Activated effector memory CD4-positive, alpha-beta T cell treated with Interleukin-2 at 50 U/mL for 16 hours (primary cell): Measurements from ENCODE around the gene GRM5.

Experiments used
- DNase-seq: peaks from one replicate; pipeline ENCODE4 v3.0.0-alpha.2; 2020

Gene GRM5

DNA sequence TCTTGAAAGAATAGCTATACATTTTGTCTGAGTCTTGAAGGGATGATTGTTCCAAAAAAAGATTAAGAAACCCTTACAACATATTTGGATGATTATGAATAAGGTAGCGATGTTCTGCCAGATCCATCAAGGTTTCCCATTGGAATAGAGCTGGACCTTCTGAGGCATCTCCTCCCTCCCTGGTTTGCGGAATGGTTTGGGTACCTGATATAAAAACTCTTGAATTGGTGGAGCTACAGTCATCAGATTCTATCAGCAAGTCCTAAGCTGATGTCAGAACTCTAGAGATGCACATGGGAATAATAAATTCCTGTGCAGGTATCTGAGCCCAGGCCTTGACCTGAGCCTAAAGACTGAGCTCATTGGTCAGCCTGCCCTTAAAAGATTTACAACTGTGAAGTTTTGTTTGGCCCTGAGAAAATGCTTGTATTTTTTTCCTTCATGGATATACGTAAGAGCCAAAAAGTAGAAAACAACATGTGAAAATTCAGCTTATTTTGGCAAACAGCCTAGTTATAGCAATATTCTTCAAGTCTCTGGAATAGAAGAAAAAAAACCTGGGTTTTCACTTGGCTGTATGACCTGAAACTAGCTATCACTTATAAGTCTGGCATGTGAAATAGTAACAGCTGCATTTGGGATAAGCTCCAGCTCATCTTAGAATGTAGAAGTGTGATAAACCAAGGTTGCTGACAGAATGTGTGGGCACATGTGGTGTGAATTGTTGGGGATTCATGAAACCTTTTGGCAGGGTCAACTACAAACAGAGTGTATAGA, 462.5 kb downstream of the GRM5 start:
- DNase-seq = no peak

DNA sequence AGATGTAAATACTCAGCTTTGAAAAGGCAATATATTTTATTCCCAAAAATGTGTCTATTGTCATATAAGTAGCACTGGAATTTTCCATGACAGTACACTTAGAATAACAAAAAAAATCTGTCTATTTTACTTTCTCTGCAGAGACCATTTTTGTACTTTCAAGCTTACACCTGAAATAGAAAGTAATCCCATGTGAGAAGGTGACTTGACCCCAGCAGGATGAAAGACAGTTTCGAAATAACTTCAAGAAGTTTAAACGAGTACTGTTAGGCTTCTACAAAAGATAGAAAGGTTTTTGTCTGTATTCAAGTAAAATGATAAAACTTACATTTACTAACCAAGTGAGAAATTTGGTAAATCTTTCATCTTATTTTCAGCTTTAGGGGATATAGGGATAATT, 468.4 kb downstream of the GRM5 start:
- no peak for DNase-seq

DNA sequence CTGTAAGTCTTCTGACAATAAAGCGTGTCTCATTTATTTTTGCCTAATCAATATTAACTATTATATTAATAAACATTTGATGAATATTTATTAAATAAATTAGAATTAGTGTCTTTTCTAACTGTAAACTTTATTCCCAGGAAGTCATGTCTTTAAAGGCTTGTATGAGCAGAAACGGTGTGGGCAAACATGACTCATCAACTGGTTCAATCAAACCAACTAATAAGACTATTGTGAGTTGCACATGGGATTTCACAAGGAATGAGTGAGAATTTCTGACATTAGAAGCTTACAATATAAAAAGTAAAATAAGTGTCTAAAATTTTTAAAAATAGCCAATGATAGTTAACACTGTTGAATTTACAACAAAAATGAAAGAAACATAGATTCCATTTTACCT, 469.0 kb downstream of the GRM5 start:
- no peak for DNase-seq

DNA sequence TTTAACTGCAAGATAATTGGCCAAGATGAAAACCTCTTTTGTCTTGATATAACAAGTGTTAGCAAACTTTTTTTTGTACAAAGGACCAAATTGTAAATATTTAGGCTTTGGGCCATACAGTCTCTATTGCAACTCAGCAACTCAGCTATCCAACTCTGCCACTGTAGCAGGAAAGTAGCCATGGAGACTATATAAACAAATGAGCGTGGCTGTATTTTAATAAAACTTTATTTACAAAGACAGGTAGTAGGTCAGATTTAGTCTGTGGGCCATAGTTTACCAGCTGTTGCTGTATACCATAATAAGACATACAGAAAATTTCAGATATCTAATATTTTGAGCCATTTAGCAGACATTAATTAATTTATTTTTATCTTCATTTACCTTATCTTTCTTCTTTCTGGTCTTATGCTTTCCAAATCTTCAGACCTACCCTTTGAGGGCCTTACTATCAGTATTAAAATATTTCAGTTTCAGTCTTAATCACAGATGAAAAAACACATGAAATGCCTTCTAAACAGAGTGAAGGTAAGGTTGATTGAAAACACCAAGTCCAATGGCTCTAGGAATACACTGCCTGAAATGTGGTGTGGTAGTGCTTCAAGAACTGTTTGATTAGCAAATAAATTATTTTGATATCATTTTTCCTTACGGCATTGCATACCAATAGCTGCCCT, 471.4 kb downstream of the GRM5 start:
- DNase-seq = no peak

DNA sequence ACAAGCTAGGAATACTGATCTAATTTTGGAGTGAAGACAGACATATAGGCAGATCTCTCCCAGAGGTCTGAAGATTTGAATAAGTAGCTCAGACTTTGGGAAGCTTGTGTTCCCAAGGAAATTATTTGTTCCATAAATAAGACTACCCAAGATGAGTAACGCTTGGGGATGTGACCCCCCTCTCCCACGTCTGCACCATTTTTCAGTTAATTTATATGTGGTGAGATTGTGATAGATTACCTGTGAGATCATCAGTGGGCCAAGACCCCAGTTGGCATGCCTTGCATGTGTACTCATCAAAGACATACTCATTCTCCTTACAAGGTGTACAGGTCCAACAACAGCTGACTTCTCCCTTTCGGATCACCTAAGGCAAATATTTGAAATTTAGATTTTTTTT, 475.4 kb downstream of the GRM5 start:
- no peak for DNase-seq

DNA sequence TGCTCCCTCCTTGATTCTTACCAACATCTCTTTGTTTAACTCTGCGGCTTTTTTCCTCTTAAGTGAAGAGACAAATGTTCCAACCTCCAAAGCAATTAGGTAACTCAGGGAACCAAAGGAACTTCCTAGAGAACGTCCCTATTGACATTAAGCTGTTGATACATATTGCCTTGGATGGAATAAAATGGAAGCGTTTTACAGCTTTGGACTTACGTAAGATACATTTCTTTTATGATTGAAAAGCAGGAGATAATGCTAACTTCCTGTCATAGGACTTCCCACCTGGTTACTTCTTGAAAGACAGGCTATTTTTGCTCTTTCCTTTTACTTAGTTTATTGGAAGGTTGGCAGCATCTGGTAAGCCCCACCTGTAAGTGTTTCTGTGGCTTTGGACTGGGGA, 482.5 kb downstream of the GRM5 start:
- DNase-seq = no peak

DNA sequence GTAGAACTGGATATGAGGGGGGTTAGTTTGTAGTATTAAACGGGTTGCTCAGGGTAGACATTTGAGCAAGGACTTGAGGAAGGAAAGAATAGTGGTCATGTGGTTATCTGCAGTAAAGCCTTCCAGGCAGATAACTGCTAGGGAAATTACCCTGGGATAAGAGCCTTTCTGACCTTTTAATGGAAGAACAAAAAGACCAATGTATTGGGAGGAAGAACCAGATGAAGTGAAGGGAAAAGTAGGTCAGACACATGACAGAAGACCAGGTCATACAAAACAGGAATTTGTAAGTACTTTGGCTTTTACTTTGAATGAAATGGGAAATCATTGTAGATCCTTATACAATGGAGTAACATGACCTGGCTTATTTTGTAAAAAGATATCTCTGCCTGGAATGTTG, 486.3 kb downstream of the GRM5 start:
- DNase-seq = no peak

DNA sequence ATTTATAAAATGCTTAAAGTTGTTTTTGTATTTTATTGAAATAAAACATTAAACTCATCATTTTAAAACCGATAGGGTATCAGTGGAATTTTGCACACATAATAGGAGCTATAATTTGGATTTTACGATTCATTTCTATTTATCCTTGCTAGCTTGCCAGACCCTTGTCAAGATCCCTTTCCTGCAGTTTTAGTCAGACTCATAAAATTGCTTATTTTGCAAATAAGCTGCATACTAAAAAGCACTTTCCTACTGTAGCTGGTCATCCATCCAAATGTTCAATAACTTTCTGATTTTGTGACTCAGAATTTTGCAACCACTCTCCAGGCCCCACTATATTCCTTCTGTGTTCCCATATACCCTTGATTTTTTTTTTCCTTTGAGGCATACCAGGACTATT, 489.0 kb downstream of the GRM5 start:
- DNase-seq = no peak

DNA sequence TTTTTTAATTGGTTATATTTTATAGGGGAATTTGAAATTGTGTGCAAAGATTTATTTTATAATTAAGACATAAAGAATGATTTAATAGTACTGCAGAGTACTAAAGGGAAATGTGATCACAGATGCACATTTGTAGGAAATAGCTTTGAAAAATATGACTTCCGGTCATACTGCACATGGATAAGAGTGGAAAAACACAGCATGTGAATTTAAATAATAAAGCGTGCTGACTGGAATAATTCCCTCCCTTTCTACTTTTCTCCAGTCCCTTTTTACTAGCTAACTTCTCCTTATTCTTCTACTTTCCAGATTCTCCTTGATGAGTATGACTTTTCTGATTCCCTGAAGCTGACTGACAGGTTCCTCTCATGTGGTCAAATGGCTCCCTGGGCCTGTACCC, 489.9 kb downstream of the GRM5 start:
- no peak for DNase-seq

DNA sequence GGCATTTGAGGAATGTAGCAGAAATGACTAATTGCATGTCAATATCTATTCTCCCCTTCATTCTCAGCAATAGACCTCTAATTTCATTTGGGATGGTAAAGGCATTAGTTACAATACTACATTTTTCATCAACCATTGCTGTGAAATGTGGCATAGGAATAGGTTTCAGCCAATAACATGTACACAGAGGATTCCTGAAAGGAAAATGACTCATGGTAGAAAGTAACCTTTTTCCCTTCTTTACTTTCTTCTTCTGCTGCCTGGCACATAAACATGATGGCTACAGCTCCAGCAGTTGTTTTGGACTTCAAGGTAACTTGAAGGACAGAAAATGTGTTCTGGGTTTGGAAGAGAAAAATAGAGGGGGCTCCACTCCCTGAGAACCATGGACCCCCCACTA, 496.4 kb downstream of the GRM5 start:
- no peak for DNase-seq

DNA sequence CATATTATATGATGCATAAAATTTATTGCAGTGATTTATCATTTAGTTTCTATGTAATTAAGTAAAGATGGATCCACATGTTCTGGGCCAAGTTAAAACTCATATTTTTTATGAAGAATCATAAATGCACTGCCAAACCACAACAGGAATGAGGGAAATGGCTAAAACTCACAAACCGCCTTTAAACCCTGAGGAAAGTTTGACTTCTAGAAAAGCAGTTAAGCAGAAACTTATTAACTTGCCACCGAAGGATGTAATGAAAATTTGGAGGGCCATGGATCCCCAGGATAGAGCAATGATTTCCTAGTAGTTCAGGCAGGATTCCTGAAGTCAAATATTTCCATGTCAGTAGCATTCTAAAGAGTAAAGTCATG, 510.0 kb downstream of the GRM5 start:
- no peak for DNase-seq

DNA sequence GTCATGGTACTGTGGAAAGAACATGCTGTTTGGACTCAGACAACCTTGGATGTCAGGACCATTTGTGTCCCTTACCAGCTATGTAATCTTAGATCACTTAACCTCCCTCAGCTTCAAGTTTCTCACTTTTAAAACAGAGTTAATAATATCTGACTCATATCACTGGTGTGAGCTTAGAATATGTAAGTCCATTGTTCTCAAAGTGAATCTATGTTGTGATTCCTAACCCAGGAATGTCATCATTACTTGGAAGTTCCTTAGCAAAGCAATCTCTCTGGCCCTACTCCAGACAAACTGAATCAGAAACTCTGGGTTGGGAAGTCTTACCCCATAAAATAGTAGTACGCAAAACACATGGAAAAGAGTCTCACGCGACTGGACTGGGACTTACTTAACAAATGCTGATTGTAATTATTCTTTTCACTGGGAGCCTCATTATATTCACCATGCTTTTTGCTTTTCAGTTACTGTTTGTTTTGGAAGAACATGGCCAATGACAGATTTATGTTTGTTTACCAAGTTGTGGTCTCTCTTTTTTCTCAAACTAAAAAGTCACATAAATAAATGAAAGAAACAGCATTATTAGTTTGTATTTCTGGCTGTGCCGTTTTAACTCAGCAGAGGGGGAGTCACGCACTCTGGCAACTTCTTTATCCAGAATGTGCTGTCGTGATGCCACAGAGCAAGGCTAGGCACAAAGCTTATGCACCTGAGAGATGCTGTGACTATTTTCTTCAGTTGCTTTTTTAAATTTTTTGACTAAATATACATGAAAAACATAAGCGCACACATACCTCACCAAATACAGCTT, 510.6 kb downstream of the GRM5 start:
- no peak for DNase-seq

DNA sequence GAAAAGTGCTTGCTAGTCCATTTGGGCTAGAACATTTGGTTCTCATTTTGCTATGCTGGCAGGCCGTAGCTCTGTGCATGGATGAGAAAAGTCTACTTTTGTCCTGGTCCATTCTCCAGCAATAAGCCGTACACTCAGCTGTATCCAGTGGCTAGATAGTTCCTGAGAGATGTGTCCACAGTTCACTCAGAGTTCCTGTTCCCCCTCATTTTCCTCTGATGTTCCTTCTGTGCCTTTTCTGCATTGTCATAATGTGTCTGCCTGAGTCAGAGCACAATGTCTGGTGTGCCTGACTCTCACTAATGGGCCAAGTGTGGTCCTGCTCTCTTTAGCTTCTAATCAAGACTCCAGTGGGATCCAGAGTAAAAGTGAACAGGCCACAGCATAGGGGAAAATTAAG, 512.6 kb downstream of the GRM5 start:
- no peak for DNase-seq

DNA sequence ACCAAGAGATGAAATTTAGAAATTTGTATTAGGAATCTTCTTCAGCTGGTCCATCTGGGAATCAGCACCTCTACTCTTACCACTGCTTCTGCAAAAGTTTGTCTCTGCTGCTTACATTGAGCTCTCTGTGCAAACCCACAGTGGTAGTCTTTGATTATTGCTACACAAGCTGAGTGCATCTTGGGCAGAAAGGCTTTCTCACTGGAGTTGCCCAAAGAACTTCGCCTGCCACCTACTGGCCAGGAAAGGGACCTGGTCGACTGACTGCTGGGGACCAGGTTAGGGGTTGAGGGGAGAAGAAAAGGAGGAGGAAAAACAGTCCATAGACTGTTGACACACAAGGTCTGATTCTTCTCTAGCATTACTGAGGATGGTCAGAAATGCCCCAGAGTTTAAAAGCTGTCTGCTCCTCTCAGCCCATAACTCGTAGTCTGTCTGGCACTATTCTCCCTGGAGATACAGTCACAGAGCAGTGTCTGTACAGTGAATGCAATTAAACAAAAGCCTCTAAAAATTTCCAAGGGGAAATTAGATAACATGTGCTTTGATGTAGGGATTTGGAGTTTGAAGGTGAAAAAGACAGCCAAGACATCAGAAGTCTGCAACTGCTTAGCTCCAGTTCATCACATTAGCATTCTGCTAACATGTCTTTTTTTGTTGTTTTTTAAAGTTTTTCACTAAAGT, 513.3 kb downstream of the GRM5 start:
- peak; percentile 13 for DNase-seq

DNA sequence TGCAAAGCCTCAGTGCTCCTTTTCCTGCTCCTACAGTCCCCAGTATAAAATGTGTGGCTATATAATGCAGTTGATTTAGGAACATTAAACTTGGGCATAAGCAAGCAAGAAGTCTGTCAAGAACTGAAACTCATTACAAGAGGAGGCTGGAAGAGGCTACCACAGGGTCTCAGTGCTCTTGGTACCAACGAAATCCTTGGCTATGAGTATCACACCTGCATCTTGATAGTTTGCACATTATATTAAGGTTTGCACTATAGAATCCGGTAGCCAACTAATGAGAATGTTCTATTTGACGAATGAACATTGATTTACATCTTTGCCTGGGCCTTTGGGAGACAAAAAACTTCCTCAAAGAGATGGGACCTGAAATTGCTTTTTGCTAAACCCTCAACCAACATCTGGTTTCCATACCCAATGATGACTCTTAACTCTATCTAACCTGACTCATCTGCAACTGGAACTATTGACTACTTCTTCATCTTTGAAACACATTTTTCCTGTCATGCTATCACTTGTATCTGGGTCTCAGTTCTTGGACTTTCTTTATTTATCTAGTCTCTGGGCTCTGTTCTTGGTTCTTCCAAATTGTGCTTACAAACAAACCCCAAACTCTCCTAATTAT, 521.0 kb downstream of the GRM5 start:
- no peak for DNase-seq

DNA sequence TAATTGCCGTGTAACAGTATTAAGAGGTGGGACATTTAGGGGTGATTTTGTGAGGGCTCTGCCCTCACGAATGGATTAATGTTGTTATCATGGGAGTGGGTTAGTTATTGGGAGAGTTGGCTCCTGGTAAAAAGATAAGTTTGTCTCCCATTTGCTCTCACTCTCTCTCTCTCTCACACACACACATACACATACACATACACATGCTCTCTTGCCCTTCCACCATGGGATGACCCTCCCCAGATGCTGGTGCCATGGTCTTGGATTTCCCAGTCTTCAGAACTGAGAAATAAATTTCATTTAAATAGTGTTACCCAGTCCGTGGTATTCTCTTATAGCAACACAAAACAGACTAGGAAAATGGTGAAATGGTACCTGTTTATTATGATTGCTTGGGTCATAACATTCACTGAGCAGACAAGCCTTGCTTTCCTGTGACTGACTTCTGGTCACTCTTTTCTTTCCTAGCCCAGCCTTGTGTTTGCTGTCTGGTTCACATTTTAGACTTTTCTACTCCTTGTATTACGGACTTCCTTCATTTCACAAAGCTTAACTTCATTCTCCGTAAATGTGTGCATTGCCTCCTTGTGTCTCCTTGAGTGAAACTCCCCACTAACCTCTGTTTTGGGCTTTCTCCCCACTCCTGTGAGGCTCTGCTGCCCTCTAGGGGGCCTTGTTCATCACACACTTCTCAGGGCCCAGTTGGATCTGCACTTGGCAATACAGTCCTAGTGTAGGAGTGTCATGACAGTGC, 521.7 kb downstream of the GRM5 start:
- DNase-seq = peak; percentile 62

DNA sequence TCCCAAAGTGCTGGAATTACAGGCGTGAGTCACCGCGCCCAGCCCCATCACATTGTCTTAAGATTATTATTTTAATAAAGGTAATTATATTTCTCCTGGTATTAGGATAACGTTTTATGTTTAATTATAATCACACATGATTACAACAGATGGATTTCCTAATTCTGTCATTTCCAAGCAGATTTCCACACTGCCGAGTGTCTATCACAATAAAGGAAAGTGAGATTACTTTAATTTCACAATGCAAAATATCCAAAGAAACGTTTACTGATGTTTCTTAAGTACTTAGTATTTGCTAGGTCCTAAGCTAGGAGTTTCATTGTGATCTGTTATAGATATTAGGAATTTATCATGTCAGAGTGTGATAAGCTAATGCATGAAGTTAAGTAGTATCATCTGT, 524.8 kb downstream of the GRM5 start:
- DNase-seq = no peak

DNA sequence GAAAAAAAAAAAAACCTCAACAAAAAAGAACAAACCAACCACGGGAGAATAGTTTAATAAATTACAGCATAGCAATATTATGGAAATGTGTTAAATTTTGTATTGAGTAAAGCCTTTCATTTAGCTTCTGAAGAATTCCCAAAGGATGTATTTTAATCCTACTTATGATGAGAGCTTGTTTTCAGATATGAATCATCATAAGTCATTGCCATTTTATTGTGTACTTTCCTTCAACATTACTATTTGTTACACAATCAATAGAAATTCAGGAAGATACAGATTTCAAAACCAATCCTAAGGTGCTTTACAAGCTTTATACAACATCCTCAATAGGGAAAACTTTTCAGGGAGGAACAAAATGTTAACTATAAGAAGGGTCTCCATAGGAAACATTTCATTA, 527.7 kb downstream of the GRM5 start:
- DNase-seq = no peak

DNA sequence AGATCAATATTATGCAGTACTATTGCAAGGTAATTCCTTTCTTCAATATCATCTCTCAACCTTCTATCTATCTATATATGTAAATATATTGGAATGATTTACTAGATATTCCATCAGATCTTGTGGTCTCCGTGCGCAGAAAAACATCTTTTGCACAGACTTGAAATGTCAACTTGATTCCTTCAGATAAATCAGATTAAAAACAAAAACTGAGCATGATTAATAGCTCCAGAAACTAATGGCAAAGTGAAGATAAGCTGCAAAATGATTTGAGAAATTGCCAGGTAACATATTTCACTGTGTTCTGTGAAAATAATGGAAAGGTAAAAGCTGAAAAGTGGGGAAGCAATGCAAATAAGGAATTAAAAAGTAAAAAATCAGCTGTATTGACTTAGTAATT, 528.2 kb downstream of the GRM5 start:
- no peak for DNase-seq

DNA sequence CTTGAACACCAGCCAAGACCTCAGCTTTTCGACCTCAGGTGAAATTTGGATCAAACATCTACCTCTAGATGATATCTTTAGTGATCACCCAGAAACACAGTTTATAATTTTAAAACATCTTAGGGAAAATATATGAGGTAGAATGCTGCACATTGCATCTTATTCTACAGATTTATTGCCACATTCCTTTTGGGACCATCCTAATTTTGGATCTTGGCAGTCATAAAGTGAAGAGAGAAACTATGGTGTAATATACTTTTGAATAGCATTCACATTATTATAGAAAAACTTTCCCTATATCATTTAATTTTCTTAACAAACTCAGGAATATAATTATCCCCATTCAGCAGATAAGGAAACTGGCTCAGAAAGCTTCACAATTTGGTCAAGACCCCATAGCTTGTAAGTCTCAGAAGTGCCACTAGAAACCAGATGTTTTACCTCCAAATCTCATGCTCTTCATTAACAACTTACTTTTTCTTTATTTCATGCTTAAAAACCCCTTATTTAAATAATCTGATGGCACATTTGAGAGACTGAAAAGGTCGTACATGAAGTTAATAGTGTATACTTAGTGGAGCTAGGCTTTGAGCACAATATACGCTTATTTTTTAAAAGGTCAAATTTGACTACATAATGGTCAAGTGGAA, 529.0 kb downstream of the GRM5 start:
- no peak for DNase-seq

DNA sequence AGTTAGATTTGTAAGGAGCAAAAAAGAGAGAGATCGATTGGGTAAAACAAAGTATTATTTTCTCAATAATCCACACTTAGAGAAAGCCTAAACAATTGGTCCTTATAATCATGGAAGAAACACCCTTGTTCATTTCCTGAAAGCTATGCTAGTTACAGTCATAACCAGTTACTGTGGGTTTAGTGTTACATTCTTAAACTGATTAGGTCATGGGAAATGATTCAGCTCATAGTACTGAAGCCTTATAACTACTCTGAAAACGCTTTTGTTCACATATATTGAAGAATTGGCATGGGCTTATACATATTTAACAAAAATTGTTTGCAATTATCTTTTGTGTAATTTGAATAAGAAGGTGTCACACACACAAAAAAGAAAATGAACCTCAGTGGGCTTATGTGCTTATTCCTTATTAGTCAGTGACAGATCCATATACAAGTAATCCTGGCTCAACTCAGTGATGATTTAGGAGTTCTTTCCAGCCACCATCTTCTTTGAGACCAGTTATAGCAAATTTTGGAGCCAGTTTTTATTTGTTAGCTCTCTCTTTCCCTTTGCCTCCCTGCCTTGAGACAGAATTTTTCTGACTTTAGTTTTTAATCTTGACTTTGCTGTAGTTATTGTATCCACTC, 529.8 kb downstream of the GRM5 start:
- DNase-seq = no peak
